OCI-LY3 (cell line): ENCODE results near the gene SEPTIN12.

Experiments
- H2AFZ ChIP-seq: fragments of 200-600, 300-600 bp; shearing (Covaris generic); 2 replicates; pipeline ENCODE4 v1.6.0; 2014; ENCODE audit warnings: antibody characterized with exemption, low read depth, low read length
- H3K27ac ChIP-seq: fragments of 200-600, 300-600 bp; sonication (generic); 2 replicates; pipeline ENCODE4 v1.5.1; 2014; ENCODE audit warnings: mild to moderate bottlenecking, low read length, moderate library complexity, mixed read lengths
- H3K27me3 ChIP-seq: fragments of 200-600, 300-600 bp; sonication (generic); 2 replicates; pipeline ENCODE4 v1.6.1; 2014; ENCODE audit warnings: low read depth, low read length, mixed read lengths
- H3K36me3 ChIP-seq: fragments of 200-600, 300-600 bp; sonication (generic); replicated peaks from 2 replicates; pipeline ENCODE3; 2014; ENCODE audit warnings: low read depth, low read length, mixed read lengths
- H3K4me1 ChIP-seq: fragments of 300-600, 200-600 bp; sonication (generic); 2 replicates; pipeline ENCODE4 v1.6.1; 2014; ENCODE audit warnings: low read length, mixed read lengths
- H3K4me2 ChIP-seq: fragments of 200-600, 300-600 bp; sonication (generic); 2 replicates; pipeline ENCODE4 v1.6.1; 2014; ENCODE audit warnings: low read length, mixed read lengths
- H3K4me3 ChIP-seq: fragments of 300-600, 200-600 bp; sonication (generic); 2 replicates; pipeline ENCODE4 v1.5.1; 2014; ENCODE audit warnings: antibody characterized with exemption, mild to moderate bottlenecking, low read length, moderate library complexity
- H3K79me2 ChIP-seq: fragments of 300-600, 200-600 bp; shearing (Covaris generic); 2 replicates; pipeline ENCODE4 v1.6.1; 2014; ENCODE audit warnings: mild to moderate bottlenecking, low read length, mixed read lengths
- H3K9ac ChIP-seq: fragments of 300-600, 200-600 bp; shearing (Covaris generic); 2 replicates; pipeline ENCODE4 v1.6.0; 2014; ENCODE audit warnings: mild to moderate bottlenecking, low read length, moderate library complexity
- H3K9me3 ChIP-seq: fragments of 200-600, 300-600 bp; shearing (Covaris generic); 2 replicates; pipeline ENCODE4 v1.6.1; 2014; ENCODE audit warnings: low read length, mixed read lengths; ENCODE audit not compliant: insufficient read depth
- H4K20me1 ChIP-seq: fragments of 200-600, 300-600 bp; sonication (generic); 2 replicates; pipeline ENCODE4 v1.6.1; 2016; ENCODE audit warnings: low read length, mixed read lengths; ENCODE audit not compliant: insufficient read depth
- CTCF ChIP-seq: fragments of 200-600, 300-600 bp; sonication (generic); IDR thresholded peaks from 2 replicates; pipeline ENCODE4 v1.5.1; 2014; ENCODE audit warnings: antibody characterized with exemption, low read length, low read depth
- EZH2phosphoT487 ChIP-seq: fragments of 200-600 bp; shearing (Covaris generic); IDR thresholded peaks from 2 replicates; pipeline ENCODE4 v1.6.1; 2018; ENCODE audit warnings: antibody characterized with exemption, mixed run types, low read depth

Gene SEPTIN12

GRCh38 chr16:4777339-4778049, 10.7 kb downstream of the SEPTIN12 start:
- Histone ChIP-seq H3K9me3 (no peaks in the 10 kb centered on the region), H3K36me3 (no peaks in the 10 kb centered on the region), H3K79me2 (no peaks in the 10 kb centered on the region), H3K4me1 (peaks cover 6% of the 10 kb centered on the region), H3K27me3 (no peaks in the 10 kb centered on the region), H4K20me1 (no peaks in the 10 kb centered on the region), H3K4me2 (no peak overlapping the region), H2AFZ (no peak overlapping the region), H3K4me3 (no peak overlapping the region), H3K27ac (no peak overlapping the region), H3K9ac (no peak overlapping the region)
- TF ChIP-seq CTCF: no peak

GRCh38 chr16:4776141-4776705, 11.9 kb downstream of the SEPTIN12 start:
- no peak overlapping the region for H3K4me3 ChIP-seq

GRCh38 chr16:4775005-4775404, 13.1 kb downstream of the SEPTIN12 start:
- Histone ChIP-seq H3K27ac (no peak overlapping the region), H3K79me2 (no peaks in the 10 kb centered on the region), H3K4me1 (no peaks in the 10 kb centered on the region; the same call in 1 of the 2 replicates), H3K4me2 (no peak overlapping the region), H3K36me3 (no peaks in the 10 kb centered on the region), H3K9me3 (no peaks in the 10 kb centered on the region), H2AFZ (no peak overlapping the region), H3K9ac (no peak overlapping the region), H4K20me1 (no peaks in the 10 kb centered on the region), H3K4me3 (no peak overlapping the region), H3K27me3 (no peaks in the 10 kb centered on the region)
- TF ChIP-seq CTCF (no peak), EZH2phosphoT487 (no peak)

More at GRCh38 chr16:4776141-4776705, 11.9 kb downstream of the SEPTIN12 start:
- Histone ChIP-seq H3K9me3 (no peaks in the 10 kb centered on the region), H3K4me2 (no peak overlapping the region), H4K20me1 (no peaks in the 10 kb centered on the region), H3K9ac (no peak overlapping the region), H3K79me2 (no peaks in the 10 kb centered on the region), H2AFZ (no peak overlapping the region), H3K27ac (no peak overlapping the region), H3K27me3 (no peaks in the 10 kb centered on the region), H3K36me3 (no peaks in the 10 kb centered on the region), H3K4me1 (no peaks in the 10 kb centered on the region; the same call in 1 of the 2 replicates)
- no peak for TF ChIP-seq CTCF
- TF ChIP-seq EZH2phosphoT487: no peak

GRCh38 chr16:4772351-4772750, 15.8 kb downstream of the SEPTIN12 start:
- no peak overlapping the region for H3K4me3 ChIP-seq
- no peaks in the 10 kb centered on the region for H3K9me3 ChIP-seq
- no peak overlapping the region for H2AFZ ChIP-seq
- H3K27me3 ChIP-seq: no peaks in the 10 kb centered on the region
- no peak overlapping the region for H3K4me2 ChIP-seq
- no peaks in the 10 kb centered on the region for H3K79me2 ChIP-seq
- TF ChIP-seq CTCF (no peak), EZH2phosphoT487 (no peak)
- H3K9ac ChIP-seq: no peak overlapping the region
- H3K36me3 ChIP-seq: no peaks in the 10 kb centered on the region
- peaks cover 3% of the 10 kb centered on the region; the same call in 1 of the 2 replicates for H3K4me1 ChIP-seq
- no peaks in the 10 kb centered on the region for H4K20me1 ChIP-seq
- no peak overlapping the region for H3K27ac ChIP-seq
